Epithelial cell of proximal tubule (primary cell): Measurements from ENCODE around the gene ZNF200. TPM values are rescaled to one million over a fixed set of nuclear protein-coding genes. Genes with fewer than 3 reads are reported as not detected.
"Not testable (repeated sequence)": the region's sequence is repeated elsewhere in the genome, so short reads cannot be mapped to it uniquely, and the experiment has no call there.

Experiments used
- DNase-seq: peaks from one replicate; pipeline ENCODE4 v3.0.0-alpha.2; 2011; ENCODE audit warnings: low read depth
- H3K4me3 ChIP-seq: 2 replicates; pipeline ENCODE4 v1.5.1; 2011; ENCODE audit warnings: low read depth, mild to moderate bottlenecking, low read length
- total RNA-seq: library from RNA; depleted of rRNA; stranded (reverse); fragments of >200 nt; gene quantifications from 2 replicates; pipeline ENCODE4 v1.2.3, GENCODE V29; 2015
- TF ChIP-seq, protein P1 (sequence below): conservative IDR thresholded peaks from 2 replicates; pipeline ENCODE4 v1.5.1; 2012; ENCODE audit warnings: low read depth, mild to moderate bottlenecking, low read length

The ZNF200 gene
- total RNA-seq, 1 donor from 2014 or later, result 6.3 TPM

DNA sequence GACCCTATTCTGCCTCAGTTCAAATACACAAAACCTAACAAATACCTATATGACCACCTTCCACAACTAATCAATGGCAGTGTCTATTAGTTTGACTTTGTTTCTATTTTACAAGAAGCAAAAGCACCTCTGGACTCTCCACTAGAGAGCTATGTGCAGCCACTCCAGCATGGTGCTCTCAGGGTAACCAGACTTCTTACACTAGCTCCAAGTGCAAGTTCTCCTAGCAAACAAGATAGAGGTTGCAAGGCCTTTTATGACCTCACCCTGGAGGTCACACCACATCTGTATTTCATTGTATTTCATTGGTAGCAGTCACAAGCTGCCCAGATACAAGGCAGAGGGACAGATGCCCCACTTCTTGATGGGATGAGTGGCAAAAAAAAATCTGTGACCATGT is 40.0 kb upstream of the ZNF200 start:
- DNase-seq, result no peak
- H3K4me3 ChIP-seq, result no peak overlapping the region
- TF ChIP-seq, protein P1, sequence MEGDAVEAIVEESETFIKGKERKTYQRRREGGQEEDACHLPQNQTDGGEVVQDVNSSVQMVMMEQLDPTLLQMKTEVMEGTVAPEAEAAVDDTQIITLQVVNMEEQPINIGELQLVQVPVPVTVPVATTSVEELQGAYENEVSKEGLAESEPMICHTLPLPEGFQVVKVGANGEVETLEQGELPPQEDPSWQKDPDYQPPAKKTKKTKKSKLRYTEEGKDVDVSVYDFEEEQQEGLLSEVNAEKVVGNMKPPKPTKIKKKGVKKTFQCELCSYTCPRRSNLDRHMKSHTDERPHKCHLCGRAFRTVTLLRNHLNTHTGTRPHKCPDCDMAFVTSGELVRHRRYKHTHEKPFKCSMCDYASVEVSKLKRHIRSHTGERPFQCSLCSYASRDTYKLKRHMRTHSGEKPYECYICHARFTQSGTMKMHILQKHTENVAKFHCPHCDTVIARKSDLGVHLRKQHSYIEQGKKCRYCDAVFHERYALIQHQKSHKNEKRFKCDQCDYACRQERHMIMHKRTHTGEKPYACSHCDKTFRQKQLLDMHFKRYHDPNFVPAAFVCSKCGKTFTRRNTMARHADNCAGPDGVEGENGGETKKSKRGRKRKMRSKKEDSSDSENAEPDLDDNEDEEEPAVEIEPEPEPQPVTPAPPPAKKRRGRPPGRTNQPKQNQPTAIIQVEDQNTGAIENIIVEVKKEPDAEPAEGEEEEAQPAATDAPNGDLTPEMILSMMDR, result no peak

GRCh38 chr16:3274490-3274889 is 39.5 kb upstream of the ZNF200 start:
- TF ChIP-seq, protein P1, result no peak
- no peak for DNase-seq
- H3K4me3 ChIP-seq, result no peak overlapping the region

DNA sequence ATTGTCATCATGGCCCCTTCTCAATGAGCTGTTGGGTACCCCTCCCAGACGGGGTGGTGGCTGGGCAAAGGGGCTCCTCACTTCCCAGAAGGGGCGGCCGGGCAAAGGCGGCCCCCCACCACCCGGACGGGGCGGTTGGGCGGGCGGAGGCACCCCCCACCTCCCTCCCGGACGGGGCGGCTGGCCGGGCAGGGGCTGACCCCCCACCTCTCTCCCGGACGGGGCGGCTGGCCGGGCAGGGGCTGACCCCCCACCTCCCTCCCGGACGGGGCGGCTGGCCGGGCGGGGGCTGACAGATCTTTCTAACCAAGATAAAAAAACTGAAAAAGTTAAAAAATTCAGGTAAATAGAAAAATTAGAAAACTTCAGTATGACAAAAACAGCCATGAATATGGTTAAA is 36.3 kb upstream of the ZNF200 start:
- not testable (repeated sequence) for DNase-seq, H3K4me3 ChIP-seq

- H3K4me3 ChIP-seq, result not testable (repeated sequence)
Measured at GRCh38 chr16:3270718-3271117, 35.8 kb upstream of the ZNF200 start.

GRCh38 chr16:3268294-3268693 is 33.3 kb upstream of the ZNF200 start:
- no peak overlapping the region for H3K4me3 ChIP-seq
- TF ChIP-seq, protein P1, result no peak
- no peak for DNase-seq

More at GRCh38 chr16:3270718-3271117, 35.8 kb upstream of the ZNF200 start:
- DNase-seq, result not testable (repeated sequence)

- TF ChIP-seq, protein P1, result peak; percentile 61
- no peak for DNase-seq
Measured at GRCh38 chr16:3266873-3267537, 32.0 kb upstream of the ZNF200 start.

GRCh38 chr16:3264137-3265036 is 29.4 kb upstream of the ZNF200 start:
- DNase-seq, result peak; percentile 61
- peak overlapping the region; percentile 64 for H3K4me3 ChIP-seq
- TF ChIP-seq, protein P1, result peak; percentile 29

More at GRCh38 chr16:3266873-3267537, 32.0 kb upstream of the ZNF200 start:
- H3K4me3 ChIP-seq, result no peak overlapping the region

DNA sequence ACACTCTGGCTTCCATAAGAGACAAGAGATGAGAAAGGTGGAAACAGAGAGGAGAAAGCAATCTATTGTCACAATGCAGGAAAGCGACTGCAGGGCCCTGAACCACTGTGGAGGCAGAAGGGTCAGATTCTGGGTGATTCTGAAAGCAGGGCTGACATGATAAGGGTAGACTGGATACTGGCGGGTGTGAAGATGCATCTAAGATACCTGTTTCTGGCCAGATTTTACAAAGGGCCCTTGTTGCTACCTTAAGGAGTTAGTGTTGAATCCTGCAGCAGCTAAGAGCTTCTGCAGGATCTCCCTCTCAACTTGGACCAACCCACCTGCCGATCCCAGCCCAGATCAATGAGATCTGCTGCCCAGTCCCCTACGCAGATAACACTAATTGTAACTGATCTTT is 27.6 kb upstream of the ZNF200 start:
- no peak for DNase-seq
- H3K4me3 ChIP-seq, result no peak overlapping the region
- TF ChIP-seq, protein P1, result no peak
